Mesothelial cell of epicardium (in vitro differentiated cells): Measurements from ENCODE around the gene SECTM1. TPM values are rescaled to one million over a fixed set of nuclear protein-coding genes. Genes with fewer than 3 reads are reported as not detected.

Experiments used
- DNase-seq, 2 experiments: peaks; one replicate each; pipeline ENCODE4 v3.0.0; 2021; ENCODE audit warnings: low spot score in 2 of 2; ENCODE audit not compliant: unreplicated experiment in 2 of 2
- H3K27ac Mint-ChIP-seq: 2 replicates; pipeline ENCODE4 v1.8.0; 2021; ENCODE audit warnings: mixed read lengths
- H3K27me3 Mint-ChIP-seq: 2 replicates; pipeline ENCODE4 v1.8.0; 2021; ENCODE audit warnings: low read depth, mixed read lengths
- H3K36me3 Mint-ChIP-seq: 2 replicates; pipeline ENCODE4 v1.8.0; 2021; ENCODE audit warnings: mixed read lengths
- H3K4me1 Mint-ChIP-seq: 2 replicates; pipeline ENCODE4 v1.8.0; 2021; ENCODE audit warnings: mixed read lengths
- H3K4me3 Mint-ChIP-seq: 2 replicates; pipeline ENCODE4 v1.8.0; 2021; ENCODE audit warnings: mild to moderate bottlenecking, moderate library complexity, mixed read lengths
- H3K9me3 Mint-ChIP-seq: 2 replicates; pipeline ENCODE4 v1.8.0; 2021; ENCODE audit warnings: mixed read lengths
- CTCF ChIP-seq: fragments of 200-600 bp; sonication (generic); IDR thresholded peaks from one replicate; pipeline ENCODE4 v1.5.0; 2021; ENCODE audit warnings: antibody characterized with exemption; ENCODE audit not compliant: unreplicated experiment
- total RNA-seq: library from RNA; stranded (reverse); gene quantifications from 3 replicates; pipeline ENCODE4 v1.2.1, GENCODE V29; 2021

Gene SECTM1
- total RNA-seq, 1 donor from 2014 or later, result 7.0 TPM

DNA sequence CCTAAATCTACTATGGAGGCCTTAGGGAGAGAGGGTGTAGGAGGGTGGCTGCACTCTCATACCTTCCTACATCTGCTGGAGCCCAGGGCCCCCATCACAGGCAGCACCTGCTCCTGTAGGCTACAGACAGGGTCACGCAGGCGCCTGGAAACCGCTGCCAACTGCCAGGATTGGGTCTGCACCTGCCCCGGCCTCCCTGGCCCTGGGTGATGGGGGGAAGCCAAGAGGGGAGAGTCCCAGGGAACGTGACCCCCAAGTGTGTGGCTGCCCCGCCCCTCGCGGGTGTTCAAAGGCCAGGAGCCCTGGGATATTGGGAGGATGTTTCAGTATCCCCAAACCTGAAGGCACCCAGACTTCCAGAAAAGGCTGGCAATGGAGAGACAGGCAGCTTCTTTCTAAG lies 19.9 kb upstream of the SECTM1 start:
- TF ChIP-seq CTCF, result no peak
- H3K4me3 Mint-ChIP-seq, result no peak overlapping the region

GRCh38 chr17:82351713-82352488 lies 18.3 kb upstream of the SECTM1 start:
- H3K27ac Mint-ChIP-seq, result no peak overlapping the region
- H3K36me3 Mint-ChIP-seq, result no peaks in the 10 kb centered on the region
- H3K4me3 Mint-ChIP-seq, result no peak overlapping the region
- peak; percentile 99 for TF ChIP-seq CTCF
- H3K4me1 Mint-ChIP-seq, result peaks cover 33% of the 10 kb centered on the region
- DNase-seq, result peak; percentile 77 to 90
- H3K27me3 Mint-ChIP-seq, result no peaks in the 10 kb centered on the region
- no peaks in the 10 kb centered on the region for H3K9me3 Mint-ChIP-seq

More for the DNA sequence above, 19.9 kb upstream of the SECTM1 start:
- H3K27ac Mint-ChIP-seq, result no peak overlapping the region
- no peaks in the 10 kb centered on the region for H3K9me3 Mint-ChIP-seq
- H3K4me1 Mint-ChIP-seq, result peaks cover 39% of the 10 kb centered on the region
- no peaks in the 10 kb centered on the region for H3K36me3 Mint-ChIP-seq
- no peak for DNase-seq
- peaks cover under 1% of the 10 kb centered on the region for H3K27me3 Mint-ChIP-seq

DNA sequence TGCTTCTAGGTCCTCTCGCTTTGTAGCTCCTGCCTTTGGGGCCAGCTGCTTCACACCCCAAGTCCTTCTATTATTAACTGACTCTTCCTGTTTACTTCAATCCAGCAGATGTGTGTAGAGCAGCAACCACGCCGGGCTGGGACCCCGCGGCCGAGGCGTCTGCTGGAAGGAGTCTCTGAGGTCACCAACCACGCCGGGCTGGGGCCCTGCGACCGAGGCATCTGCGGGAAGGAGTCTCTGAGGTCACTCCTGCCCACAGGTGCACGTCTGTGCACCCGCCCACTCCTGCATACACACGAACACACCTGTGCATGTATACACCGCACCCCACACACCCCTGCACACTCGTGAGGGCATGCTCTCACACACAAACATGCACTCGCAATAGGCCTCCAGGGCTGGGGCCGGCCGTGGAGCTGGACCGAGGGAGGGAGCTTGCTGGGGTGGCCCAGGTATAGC lies 17.7 kb upstream of the SECTM1 start:
- peak overlapping the region; percentile 57 for H3K27ac Mint-ChIP-seq
- H3K4me3 Mint-ChIP-seq, result no peak overlapping the region
- DNase-seq, result no peak
- peaks cover 33% of the 10 kb centered on the region for H3K4me1 Mint-ChIP-seq
- no peaks in the 10 kb centered on the region for H3K36me3 Mint-ChIP-seq
- H3K9me3 Mint-ChIP-seq, result no peaks in the 10 kb centered on the region
- H3K27me3 Mint-ChIP-seq, result no peaks in the 10 kb centered on the region
- no peak for TF ChIP-seq CTCF

DNA sequence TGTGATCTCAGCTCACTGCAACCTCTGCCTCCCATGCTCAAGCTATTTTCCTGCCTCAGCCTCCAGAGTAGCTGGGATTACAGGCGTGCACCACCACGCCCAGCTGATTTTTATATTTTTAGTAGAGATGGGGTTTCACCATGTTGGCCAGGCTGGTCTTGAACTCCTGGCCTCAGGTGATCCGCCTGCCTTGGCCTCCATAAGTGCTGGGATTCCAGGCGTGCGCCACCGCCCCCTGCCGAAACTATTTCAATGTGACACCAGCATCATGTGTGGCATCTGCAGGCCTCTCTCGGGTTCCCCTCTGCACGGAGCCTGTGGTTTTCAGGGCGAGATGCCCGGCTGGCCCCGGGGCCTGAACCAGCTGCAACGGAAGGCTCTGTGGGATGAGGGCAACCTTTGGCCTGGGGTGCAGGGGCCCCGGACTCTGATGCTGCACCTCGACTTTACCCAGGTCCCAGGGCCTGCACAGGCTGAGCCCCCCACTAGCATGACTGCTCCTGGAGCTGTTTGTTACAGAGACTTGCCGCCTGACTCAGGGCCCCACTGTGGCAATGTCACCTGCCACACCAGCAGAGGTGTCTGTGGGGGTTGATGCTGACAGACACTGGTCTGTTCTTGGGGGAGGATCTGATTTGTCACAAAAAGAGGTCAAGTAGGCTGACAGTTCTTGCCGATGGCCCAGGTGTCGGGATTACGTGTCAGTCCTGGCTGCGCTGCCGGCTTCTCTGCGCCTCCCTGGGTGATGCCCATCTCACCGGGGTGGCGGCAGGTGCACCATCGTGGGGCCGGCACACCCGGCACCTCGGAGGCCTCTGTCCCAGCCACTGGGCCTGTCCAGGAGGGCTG lies 16.8 kb upstream of the SECTM1 start:
- Mint-ChIP-seq H3K4me1 (peaks cover 25% of the 10 kb centered on the region), H3K36me3 (no peaks in the 10 kb centered on the region), H3K27me3 (no peaks in the 10 kb centered on the region), H3K27ac (no peak overlapping the region), H3K9me3 (no peaks in the 10 kb centered on the region), H3K4me3 (no peak overlapping the region)
- no peak for TF ChIP-seq CTCF
- DNase-seq, result no peak

DNA sequence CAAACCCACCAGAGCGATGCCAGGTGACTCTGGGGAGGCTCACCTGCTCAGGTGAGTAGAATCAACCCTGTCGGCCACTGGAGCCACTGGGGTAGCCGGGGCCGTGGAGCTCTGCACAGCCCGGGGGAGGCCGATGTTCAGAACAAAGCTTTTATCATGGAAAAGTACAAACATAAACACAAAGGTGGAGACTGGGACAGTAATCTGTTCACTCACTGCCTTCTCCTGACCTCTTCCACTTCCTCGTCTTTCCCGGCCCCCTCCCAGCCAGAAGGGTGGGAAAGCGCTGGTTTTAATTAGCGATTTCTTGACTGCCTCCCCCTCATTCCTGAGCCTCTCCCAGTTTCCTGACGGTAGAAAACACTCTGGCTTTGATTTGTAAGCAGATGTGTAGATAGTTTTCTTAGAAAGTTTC lies 15.7 kb upstream of the SECTM1 start:
- Mint-ChIP-seq H3K36me3 (no peaks in the 10 kb centered on the region), H3K4me1 (peaks cover 30% of the 10 kb centered on the region), H3K4me3 (peak overlapping the region; percentile 28), H3K27me3 (no peaks in the 10 kb centered on the region), H3K27ac (peak overlapping the region; percentile 93), H3K9me3 (no peaks in the 10 kb centered on the region)
- DNase-seq, result no peak
- no peak for TF ChIP-seq CTCF
